GM08714 (cell line): Measurements from ENCODE around the gene CREBZF.

Experiments
- H3K4me3 ChIP-seq: fragments of 200-500 bp; sonication (Bioruptor generic); 2 replicates; pipeline ENCODE4 v1.5.1; 2014; ENCODE audit warnings: mild to moderate bottlenecking, low read length, inconsistent platforms
- ZNF274 ChIP-seq: IDR thresholded peaks from 2 replicates; pipeline ENCODE4 v1.6.1; 2012; ENCODE audit warnings: mild to moderate bottlenecking, low read depth, low read length

The CREBZF gene

GRCh38 chr11:85664615-85665481 lies at the start of gene CREBZF:
CREBZF (minus strand) TSS chr11:85665129; CDS start chr11:85664875, 254 bp downstream.
- no peak for TF ChIP-seq ZNF274

GRCh38 chr11:85712953-85713352 lies 48.0 kb upstream of the CREBZF start:
- no peak overlapping the region for H3K4me3 ChIP-seq
- no peak for TF ChIP-seq ZNF274

More at GRCh38 chr11:85664615-85665481, at the start of gene CREBZF:
- H3K4me3 ChIP-seq, result peak within 1 kb of the TSS; percentile 88

- no peak for TF ChIP-seq ZNF274
- no peak overlapping the region for H3K4me3 ChIP-seq
Measured at GRCh38 chr11:85710917-85711316, 46.0 kb upstream of the CREBZF start.

GRCh38 chr11:85709941-85710702 lies 45.2 kb upstream of the CREBZF start:
- no peak for TF ChIP-seq ZNF274
- H3K4me3 ChIP-seq, result no peak overlapping the region

- H3K4me3 ChIP-seq, result no peak overlapping the region
- TF ChIP-seq ZNF274, result no peak
Measured at GRCh38 chr11:85705800-85706199, 40.9 kb upstream of the CREBZF start.

- H3K4me3 ChIP-seq, result no peak overlapping the region
- TF ChIP-seq ZNF274, result no peak
Measured at GRCh38 chr11:85704967-85705366, 40.0 kb upstream of the CREBZF start.

- no peak overlapping the region for H3K4me3 ChIP-seq
- no peak for TF ChIP-seq ZNF274
Measured at GRCh38 chr11:85699957-85700741, 35.2 kb upstream of the CREBZF start.

- no peak overlapping the region for H3K4me3 ChIP-seq
- no peak for TF ChIP-seq ZNF274
Measured at GRCh38 chr11:85698195-85698594, 33.3 kb upstream of the CREBZF start.

GRCh38 chr11:85697747-85698146 lies 32.8 kb upstream of the CREBZF start:
- no peak overlapping the region for H3K4me3 ChIP-seq
- no peak for TF ChIP-seq ZNF274

GRCh38 chr11:85695546-85695945 lies 30.6 kb upstream of the CREBZF start:
- H3K4me3 ChIP-seq, result no peak overlapping the region

GRCh38 chr11:85694385-85694980 lies 29.6 kb upstream of the CREBZF start:
- TF ChIP-seq ZNF274, result no peak
- no peak overlapping the region for H3K4me3 ChIP-seq

More at GRCh38 chr11:85695546-85695945, 30.6 kb upstream of the CREBZF start:
- no peak for TF ChIP-seq ZNF274

- no peak within 1 kb of the TSS for H3K4me3 ChIP-seq
- TF ChIP-seq ZNF274, result no peak
Measured at GRCh38 chr11:85685820-85686459, 21.0 kb upstream of the CREBZF start, which contains the start of gene CCDC89. CCDC89 (minus strand) TSS chr11:85686195; CDS start chr11:85686130, 65 bp downstream.
